Endometrium (tissue), 2 donors: ENCODE data around the gene CLEC16A.
A peak's percentile ranks its signal among the peaks of the same experiment; 100 is the strongest.

ENCODE experiments used
- FAIRE-seq: peaks from 2 replicates; lab custom pipeline; 2012; peaks lifted over from hg19 to GRCh38; lab: Jason Lieb, UNC
- donor health status: control.
- donor health status: control.

The CLEC16A gene

DNA sequence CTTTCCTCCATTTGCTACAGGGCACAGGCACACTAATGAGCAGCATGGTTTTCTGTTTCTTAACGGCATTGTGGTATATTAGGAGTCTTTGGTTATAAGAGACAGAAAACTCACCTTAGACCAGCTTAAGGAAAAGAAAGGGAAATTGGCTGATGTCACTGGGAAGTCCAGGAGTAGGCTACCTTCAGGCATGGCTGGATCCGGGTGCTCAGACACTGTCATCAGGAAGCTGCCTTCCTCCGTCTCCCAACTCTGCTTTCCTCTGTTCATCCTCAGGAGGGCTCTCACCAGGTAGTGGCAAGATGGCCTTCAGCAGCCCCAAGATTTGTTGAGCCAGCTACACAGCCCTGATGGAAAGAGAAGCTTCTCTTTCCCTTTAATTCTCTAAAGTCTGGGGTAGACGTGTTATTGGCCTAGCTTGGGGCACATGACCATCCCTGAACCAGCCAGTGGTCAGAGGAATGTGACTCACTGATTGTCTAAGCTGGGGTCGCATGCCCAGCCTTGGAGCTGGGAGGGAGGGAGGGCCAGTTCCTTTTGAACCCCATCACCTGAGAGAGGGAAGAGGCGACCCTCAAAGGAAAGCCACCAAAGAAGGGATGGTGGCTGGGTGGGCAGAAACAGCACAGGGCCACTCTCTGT lies 117.4 kb downstream of the CLEC16A start:
- FAIRE-seq = no peak

- no peak for FAIRE-seq
These were observed 119.3 kb downstream of the CLEC16A start for GRCh38 chr16:11063448-11064201.

- FAIRE-seq = no peak
These were observed 119.8 kb downstream of the CLEC16A start for GRCh38 chr16:11064202-11064540.

- FAIRE-seq = no peak
These were observed 120.5 kb downstream of the CLEC16A start for GRCh38 chr16:11064851-11065250.

GRCh38 chr16:11066261-11066870 lies 122.0 kb downstream of the CLEC16A start:
- no peak for FAIRE-seq

GRCh38 chr16:11067266-11067665 lies 122.9 kb downstream of the CLEC16A start:
- FAIRE-seq = no peak

- no peak for FAIRE-seq
These were observed 123.4 kb downstream of the CLEC16A start for GRCh38 chr16:11067697-11068141.

GRCh38 chr16:11071829-11072228 lies 127.5 kb downstream of the CLEC16A start:
- no peak for FAIRE-seq

GRCh38 chr16:11072420-11073153 lies 128.2 kb downstream of the CLEC16A start:
- FAIRE-seq = no peak

DNA sequence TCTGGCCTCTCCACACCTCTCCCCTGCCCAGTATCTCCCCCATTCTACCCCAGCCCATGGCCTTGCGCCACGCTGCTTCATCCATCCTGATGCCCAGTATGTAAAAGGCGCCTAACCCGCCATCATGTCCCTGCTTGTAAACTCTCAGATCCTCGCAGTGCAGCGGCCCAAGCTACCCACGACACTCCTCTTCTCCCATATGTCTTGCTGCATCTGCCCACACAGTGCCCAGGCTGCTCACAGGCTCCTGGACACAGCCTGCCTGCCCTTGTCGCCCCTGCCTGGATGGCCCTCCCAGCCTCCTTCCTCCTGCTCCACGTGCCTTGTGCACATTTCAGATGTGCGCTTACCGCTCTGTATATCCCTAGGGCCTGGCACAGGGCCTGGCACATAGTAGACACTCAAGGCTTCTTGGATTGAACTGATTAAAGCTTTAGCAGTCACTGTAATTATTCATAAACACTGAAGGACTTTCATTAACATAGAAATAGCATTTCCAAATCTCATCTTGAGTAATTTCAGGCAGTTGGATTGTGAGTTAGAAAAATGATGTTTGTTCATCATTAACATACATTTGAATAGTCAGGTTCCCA lies 129.1 kb downstream of the CLEC16A start:
- no peak for FAIRE-seq

DNA sequence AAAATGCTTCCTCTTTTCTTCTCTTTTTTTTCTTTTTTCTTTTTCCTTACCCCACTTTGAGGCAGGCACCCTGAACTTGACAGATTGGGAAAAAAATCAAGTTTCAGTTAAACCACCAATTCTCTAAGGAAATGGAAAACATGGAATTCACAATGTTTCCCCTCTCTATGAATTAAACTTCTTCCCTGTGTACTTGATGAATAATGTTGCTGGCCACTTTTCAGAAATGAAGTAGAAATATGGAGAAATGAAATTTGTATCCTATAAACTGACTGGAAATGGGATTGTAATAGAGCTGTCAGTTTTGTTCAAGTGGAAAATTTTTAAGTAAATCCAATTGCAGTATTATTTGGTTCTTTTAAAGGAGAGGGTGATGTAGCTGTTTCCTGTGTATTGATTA lies 129.8 kb downstream of the CLEC16A start:
- no peak for FAIRE-seq

GRCh38 chr16:11075163-11075562 lies 130.8 kb downstream of the CLEC16A start:
- FAIRE-seq = no peak

DNA sequence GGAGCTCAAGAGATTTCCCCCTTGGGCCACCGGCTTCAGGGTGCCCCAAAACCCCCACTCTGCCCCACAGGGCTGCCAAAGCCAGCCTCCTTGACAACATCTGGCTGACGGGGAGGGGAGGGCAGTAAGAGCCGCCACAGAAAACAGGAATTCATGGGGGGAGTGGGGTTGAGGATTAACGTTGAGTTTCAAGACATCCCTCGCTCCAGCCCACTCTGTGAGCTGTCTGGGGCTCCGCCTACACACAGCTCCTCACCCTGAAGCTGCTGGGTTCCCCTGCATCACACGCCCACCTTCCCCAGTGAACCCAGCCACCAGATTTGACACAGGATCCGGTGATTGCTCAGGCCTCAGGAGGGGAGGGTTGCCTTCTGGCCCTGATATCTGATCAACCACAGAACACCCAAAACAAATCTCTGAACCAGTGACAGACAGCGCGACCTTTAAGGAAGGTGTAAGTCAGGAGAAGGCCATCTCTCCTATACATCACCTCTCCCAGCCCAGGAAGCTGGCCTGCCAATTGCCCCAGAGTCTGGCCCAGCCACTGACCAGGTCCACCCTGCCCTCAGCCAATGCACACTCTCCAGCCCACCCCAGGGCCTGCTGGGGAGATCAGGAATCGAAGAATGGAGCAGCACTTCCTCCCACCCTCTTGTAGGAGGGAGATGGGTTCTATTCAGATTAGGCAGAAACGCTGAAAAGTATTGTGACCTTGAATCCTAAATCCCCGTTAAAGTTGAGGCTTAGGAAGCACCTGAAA lies 132.1 kb downstream of the CLEC16A start:
- FAIRE-seq = no peak

DNA sequence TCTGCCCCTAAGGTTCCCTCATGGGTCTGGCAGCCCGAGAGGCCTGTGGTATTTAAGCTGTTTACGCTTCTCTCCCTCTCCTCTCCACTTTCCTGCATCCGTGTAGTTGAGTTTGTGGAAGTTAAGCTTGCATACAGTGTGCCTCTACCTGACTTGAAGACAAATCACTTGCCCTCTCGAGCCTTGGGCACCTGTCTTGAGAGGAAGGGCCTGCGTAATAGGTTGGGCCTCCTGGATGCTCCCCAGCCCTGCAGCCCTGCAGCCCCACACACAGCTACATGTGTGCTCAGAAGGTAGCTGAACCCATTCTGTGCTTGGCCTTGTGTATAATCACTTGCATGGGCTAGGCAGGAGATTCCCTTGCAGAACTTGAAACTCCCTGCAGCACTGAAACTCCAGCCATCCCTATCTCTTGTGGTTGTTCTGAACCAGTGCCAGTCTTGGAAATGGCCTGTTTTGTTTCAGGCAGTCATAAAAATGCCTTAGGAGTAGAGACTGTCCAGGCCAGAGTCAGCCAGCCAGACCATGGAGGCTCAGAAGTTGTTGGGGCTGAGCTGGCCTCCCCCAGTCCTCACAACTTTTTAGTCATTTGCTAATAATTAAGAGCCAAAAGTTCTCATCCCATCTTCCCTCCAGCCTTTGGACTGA lies 134.6 kb downstream of the CLEC16A start:
- peak; percentile 82 for FAIRE-seq

- FAIRE-seq = no peak
These were observed 135.4 kb downstream of the CLEC16A start for GRCh38 chr16:11079652-11080187.

- no peak for FAIRE-seq
These were observed 136.1 kb downstream of the CLEC16A start for GRCh38 chr16:11080327-11080967.

DNA sequence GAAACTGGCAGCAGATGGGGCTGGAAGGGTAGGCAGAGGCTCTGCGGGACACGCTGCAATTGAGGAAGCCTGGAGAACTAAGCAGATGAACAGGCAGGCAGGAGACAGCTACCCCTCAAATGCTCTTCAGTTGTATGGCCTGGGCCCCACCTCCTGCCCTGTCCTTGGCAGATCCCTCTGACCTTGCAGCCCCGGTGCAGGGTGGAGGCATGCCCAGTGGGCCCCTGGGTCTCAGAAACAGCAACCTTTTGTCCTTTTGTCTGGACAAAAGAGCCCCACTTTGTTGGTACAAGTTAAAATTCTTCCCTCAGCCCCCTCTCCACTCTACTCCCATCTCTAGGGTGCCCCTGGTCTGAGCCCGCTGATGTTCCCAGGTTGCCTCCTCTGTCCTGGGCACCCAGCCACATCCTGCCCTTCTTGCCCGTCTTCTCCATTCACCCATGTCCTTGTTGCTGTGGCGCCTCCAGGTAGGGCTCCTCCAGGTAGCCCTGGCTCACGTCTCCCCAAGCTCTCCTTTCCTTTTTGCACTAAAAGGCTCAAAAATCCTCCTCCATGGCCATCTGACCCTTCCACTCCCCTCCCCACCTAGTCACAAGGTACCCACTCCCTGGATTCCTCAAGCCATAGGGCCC lies 136.8 kb downstream of the CLEC16A start:
- FAIRE-seq = no peak

DNA sequence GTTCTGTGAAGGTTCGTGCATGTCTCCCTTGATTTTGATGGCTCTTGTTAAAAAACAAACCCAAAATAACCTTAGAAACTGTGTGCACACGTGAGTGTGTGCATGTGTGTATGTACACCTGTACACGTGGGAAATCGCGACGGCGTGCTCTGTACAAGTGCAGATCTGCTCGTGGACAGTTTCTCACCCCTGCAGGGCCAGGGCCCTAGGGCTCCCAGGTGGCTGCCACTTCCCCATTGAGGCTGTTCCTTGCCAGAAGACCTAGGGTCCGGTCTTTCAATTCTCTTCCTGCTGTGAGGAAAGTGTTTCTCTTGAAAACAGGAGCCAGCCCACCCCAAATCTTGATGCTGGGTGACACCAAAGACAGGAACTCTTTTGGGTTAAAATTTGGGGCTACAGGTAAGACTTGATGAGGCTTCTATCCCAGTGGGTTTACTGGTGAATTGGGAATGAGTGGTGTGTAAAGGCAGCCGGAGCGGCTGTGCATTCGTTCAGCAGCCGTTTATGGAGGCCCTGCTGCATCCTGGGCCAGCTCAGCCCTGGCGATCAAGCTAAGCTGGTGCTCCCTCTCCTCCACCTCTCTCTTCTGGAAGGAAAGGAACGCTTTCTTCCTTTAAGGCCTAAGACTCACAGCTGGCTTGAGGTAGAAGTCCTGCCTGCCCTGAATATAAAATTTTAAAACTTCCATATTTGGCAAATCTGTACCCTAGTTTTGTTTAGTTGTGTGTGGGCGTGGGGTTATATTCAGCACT lies 137.9 kb downstream of the CLEC16A start:
- FAIRE-seq = no peak

GRCh38 chr16:11082860-11083388 lies 138.6 kb downstream of the CLEC16A start:
- FAIRE-seq = no peak
